22Rv1 (cell line): ENCODE data around the gene FOXJ3.

Experiments used
- ZFX ChIP-seq: fragments of 450-650 bp; IDR thresholded peaks from 2 replicates; pipeline ENCODE4 v1.6.1; 2017; ENCODE audit warnings: antibody characterized with exemption, borderline replicate concordance
- TF ChIP-seq, protein P1 (sequence below): fragments of 450-650 bp; IDR thresholded peaks from 2 replicates; pipeline ENCODE4 v1.5.1; 2017; ENCODE audit warnings: mild to moderate bottlenecking

DNA sequence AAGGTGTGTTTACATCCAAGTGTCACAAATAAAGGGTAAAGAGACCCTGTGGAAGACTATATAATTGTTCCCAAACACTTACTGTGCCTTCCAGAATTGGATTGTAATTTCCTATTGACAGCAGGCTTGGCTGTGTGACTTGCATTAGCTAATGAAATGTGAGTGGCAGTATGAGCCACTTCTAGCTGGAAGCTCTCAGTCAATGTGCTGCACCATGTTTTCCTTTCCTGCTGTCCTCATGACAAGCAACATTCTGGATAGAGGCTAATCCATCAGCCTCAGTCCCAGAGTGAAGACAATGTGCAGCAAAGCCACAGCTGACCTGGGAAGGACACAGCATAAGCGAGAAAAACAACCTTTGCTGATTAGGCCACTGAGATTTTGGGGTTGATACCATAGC is 5.9 kb upstream of the FOXJ3 start:
- TF ChIP-seq, protein P1, sequence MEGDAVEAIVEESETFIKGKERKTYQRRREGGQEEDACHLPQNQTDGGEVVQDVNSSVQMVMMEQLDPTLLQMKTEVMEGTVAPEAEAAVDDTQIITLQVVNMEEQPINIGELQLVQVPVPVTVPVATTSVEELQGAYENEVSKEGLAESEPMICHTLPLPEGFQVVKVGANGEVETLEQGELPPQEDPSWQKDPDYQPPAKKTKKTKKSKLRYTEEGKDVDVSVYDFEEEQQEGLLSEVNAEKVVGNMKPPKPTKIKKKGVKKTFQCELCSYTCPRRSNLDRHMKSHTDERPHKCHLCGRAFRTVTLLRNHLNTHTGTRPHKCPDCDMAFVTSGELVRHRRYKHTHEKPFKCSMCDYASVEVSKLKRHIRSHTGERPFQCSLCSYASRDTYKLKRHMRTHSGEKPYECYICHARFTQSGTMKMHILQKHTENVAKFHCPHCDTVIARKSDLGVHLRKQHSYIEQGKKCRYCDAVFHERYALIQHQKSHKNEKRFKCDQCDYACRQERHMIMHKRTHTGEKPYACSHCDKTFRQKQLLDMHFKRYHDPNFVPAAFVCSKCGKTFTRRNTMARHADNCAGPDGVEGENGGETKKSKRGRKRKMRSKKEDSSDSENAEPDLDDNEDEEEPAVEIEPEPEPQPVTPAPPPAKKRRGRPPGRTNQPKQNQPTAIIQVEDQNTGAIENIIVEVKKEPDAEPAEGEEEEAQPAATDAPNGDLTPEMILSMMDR = no peak
- no peak for TF ChIP-seq ZFX
